Activated naive CD4-positive, alpha-beta T cell treated with anti-CD3 and anti-CD28 coated beads for 36 hours (primary cell): ENCODE data around the gene GOLT1B. TPM values are rescaled to one million over a fixed set of nuclear protein-coding genes. Genes with fewer than 3 reads are reported as not detected.
"Not testable (repeated sequence)": the region's sequence is repeated elsewhere in the genome, so short reads cannot be mapped to it uniquely, and the experiment has no call there.

ENCODE experiments used
- CTCF ChIA-PET: fragments of 350-600 bp; sonication (Branson Sonifier 250); formaldehyde crosslinking; loops from one replicate; lab custom pipeline; 2021; ENCODE audit warnings: antibody characterized with exemption; lab: Charles Lee
- DNase-seq: peaks from one replicate; pipeline ENCODE4 v3.0.0-alpha.2; 2020
- H3K27ac Mint-ChIP-seq: one replicate; pipeline ENCODE4 v1.8.0; 2021; ENCODE audit warnings: mild to moderate bottlenecking, mixed read lengths
- H3K27me3 Mint-ChIP-seq: one replicate; pipeline ENCODE4 v1.8.0; 2021; ENCODE audit warnings: low read depth, mixed read lengths
- H3K36me3 Mint-ChIP-seq: one replicate; pipeline ENCODE4 v1.8.0; 2021; ENCODE audit warnings: low read depth, mixed read lengths
- H3K4me1 Mint-ChIP-seq: one replicate; pipeline ENCODE4 v1.8.0; 2021; ENCODE audit warnings: low read depth, mixed read lengths
- H3K4me3 Mint-ChIP-seq: one replicate; pipeline ENCODE4 v1.8.0; 2021; ENCODE audit warnings: mild to moderate bottlenecking, moderate library complexity, mixed read lengths
- H3K9me3 Mint-ChIP-seq: one replicate; pipeline ENCODE4 v1.8.0; 2021; ENCODE audit warnings: mixed read lengths
- intact Hi-C: fragments of 100-400 bp; cut with micrococcal nuclease; formaldehyde crosslinking; loops from one replicate; pipeline ENCODE4 v1.15.1; 2023
- total RNA-seq, 2 experiments: library from RNA; stranded (reverse); gene quantifications; one replicate each; pipeline ENCODE4 v1.2.3, GENCODE V29; 2021

GOLT1B gene
- total RNA-seq, result 10 to 100 TPM; 36.2 to 36.8 TPM

GRCh38 chr12:21501258-21502163 lies at the start of gene GOLT1B, which contains the start of gene RECQL:
Gene GOLT1B, plus strand, starts transcription at chr12:21501789. Its CDS starts 135 bp downstream, at chr12:21501924.
Gene RECQL, minus strand, starts transcription at chr12:21501635. Its CDS starts 2,065 bp downstream, at chr12:21499570.
- peak; percentile 95 for DNase-seq
- H3K36me3 Mint-ChIP-seq, result peaks cover 22% of the 10 kb centered on the region
- no peak within 1 kb of the TSS for H3K4me3 Mint-ChIP-seq
- no peaks in the 10 kb centered on the region for H3K9me3 Mint-ChIP-seq
- H3K27ac Mint-ChIP-seq, result no peak within 1 kb of the TSS
- peaks cover 44% of the 10 kb centered on the region for H3K4me1 Mint-ChIP-seq
- CTCF ChIA-PET, result interaction anchor here (0.6 to 2.3 kb wide), 3 partner anchors 57 to 179 kb away, joined by 3 to 9 read pairs (median 4); no protein-coding TSS in a partner anchor
- intact Hi-C loops, result loop anchor here (1.0 to 10.0 kb wide), 11 partner anchors 8 to 1123 kb away; partner anchors contain the start of genes CMAS, ETNK1, LDHB and PYROXD1
- H3K27me3 Mint-ChIP-seq, result no peaks in the 10 kb centered on the region

- Mint-ChIP-seq H3K36me3 (peaks cover 34% of the 10 kb centered on the region), H3K27ac (peak overlapping the region; percentile 24), H3K9me3 (no peaks in the 10 kb centered on the region), H3K4me3 (no peak overlapping the region), H3K27me3 (no peaks in the 10 kb centered on the region), H3K4me1 (peaks cover 44% of the 10 kb centered on the region)
- intact Hi-C loops, result loop anchor here (5.0 kb wide), 2 partner anchors 141 to 156 kb away; no protein-coding TSS in a partner anchor
- DNase-seq, result no peak
- CTCF ChIA-PET, result no interaction called here
Measured at GRCh38 chr12:21453312-21453852, 48.2 kb upstream of the GOLT1B start.

GRCh38 chr12:21456291-21456780 lies 45.3 kb upstream of the GOLT1B start:
- peak overlapping the region; percentile 88 for H3K27ac Mint-ChIP-seq
- no peaks in the 10 kb centered on the region for H3K27me3 Mint-ChIP-seq
- peaks cover 43% of the 10 kb centered on the region for H3K4me1 Mint-ChIP-seq
- CTCF ChIA-PET, result no interaction called here
- peaks cover 37% of the 10 kb centered on the region for H3K36me3 Mint-ChIP-seq
- DNase-seq, result peak; percentile 55
- H3K9me3 Mint-ChIP-seq, result no peaks in the 10 kb centered on the region
- intact Hi-C loops, result loop anchor here (1.0 kb wide), 7 partner anchors 19 to 223 kb away; partner anchors contain the start of genes GOLT1B, LDHB, PYROXD1 and RECQL
- peak overlapping the region; percentile 38 for H3K4me3 Mint-ChIP-seq

GRCh38 chr12:21459474-21459873 lies 42.1 kb upstream of the GOLT1B start:
- Mint-ChIP-seq H3K4me1 (peaks cover 33% of the 10 kb centered on the region), H3K4me3 (no peak overlapping the region), H3K27me3 (no peaks in the 10 kb centered on the region), H3K36me3 (peaks cover 40% of the 10 kb centered on the region), H3K9me3 (peaks cover 3% of the 10 kb centered on the region), H3K27ac (no peak overlapping the region)
- CTCF ChIA-PET, result no interaction called here
- intact Hi-C loops, result no loop called here
- DNase-seq, result no peak

- DNase-seq, H3K9me3 Mint-ChIP-seq, CTCF ChIA-PET, H3K4me1 Mint-ChIP-seq, H3K4me3 Mint-ChIP-seq, intact Hi-C loops, H3K27me3 Mint-ChIP-seq: not testable (repeated sequence)
- H3K36me3 Mint-ChIP-seq, result peaks cover 39% of the 10 kb centered on the region
- H3K27ac Mint-ChIP-seq, result peak overlapping the region; percentile 54
Measured at GRCh38 chr12:21467334-21467733, 34.3 kb upstream of the GOLT1B start.

GRCh38 chr12:21471294-21471693 lies 30.3 kb upstream of the GOLT1B start:
- H3K4me1 Mint-ChIP-seq, result peaks cover 14% of the 10 kb centered on the region
- intact Hi-C loops, result no loop called here
- CTCF ChIA-PET, result no interaction called here
- H3K27ac Mint-ChIP-seq, result no peak overlapping the region
- no peak for DNase-seq
- no peaks in the 10 kb centered on the region for H3K27me3 Mint-ChIP-seq
- H3K9me3 Mint-ChIP-seq, result no peaks in the 10 kb centered on the region
- H3K36me3 Mint-ChIP-seq, result peaks cover 37% of the 10 kb centered on the region
- no peak overlapping the region for H3K4me3 Mint-ChIP-seq

GRCh38 chr12:21472197-21472823 lies 29.3 kb upstream of the GOLT1B start:
- intact Hi-C loops, result no loop called here
- Mint-ChIP-seq H3K4me3 (no peak overlapping the region), H3K4me1 (peaks cover 19% of the 10 kb centered on the region), H3K27ac (no peak overlapping the region), H3K27me3 (no peaks in the 10 kb centered on the region), H3K9me3 (no peaks in the 10 kb centered on the region), H3K36me3 (peaks cover 38% of the 10 kb centered on the region)
- DNase-seq, result no peak
- CTCF ChIA-PET, result no interaction called here

- intact Hi-C loops, result no loop called here
- no peak overlapping the region for H3K4me3 Mint-ChIP-seq
- no peaks in the 10 kb centered on the region for H3K27me3 Mint-ChIP-seq
- CTCF ChIA-PET, result no interaction called here
- no peak for DNase-seq
- H3K4me1 Mint-ChIP-seq, result peaks cover 19% of the 10 kb centered on the region
- H3K27ac Mint-ChIP-seq, result no peak overlapping the region
- H3K9me3 Mint-ChIP-seq, result no peaks in the 10 kb centered on the region
- peaks cover 29% of the 10 kb centered on the region for H3K36me3 Mint-ChIP-seq
Measured at GRCh38 chr12:21475552-21475951, 26.0 kb upstream of the GOLT1B start.

GRCh38 chr12:21476949-21477348 lies 24.6 kb upstream of the GOLT1B start:
- intact Hi-C loops, result loop anchor here (1.0 to 2.0 kb wide), 4 partner anchors 21 to 62 kb away; partner anchors contain the start of genes GOLT1B and RECQL
- CTCF ChIA-PET, result no interaction called here
- H3K27me3 Mint-ChIP-seq, result no peaks in the 10 kb centered on the region
- H3K4me3 Mint-ChIP-seq, result no peak overlapping the region
- no peak for DNase-seq
- peaks cover 16% of the 10 kb centered on the region for H3K4me1 Mint-ChIP-seq
- H3K36me3 Mint-ChIP-seq, result peaks cover 28% of the 10 kb centered on the region
- H3K27ac Mint-ChIP-seq, result peak overlapping the region; percentile 50
- H3K9me3 Mint-ChIP-seq, result no peaks in the 10 kb centered on the region

GRCh38 chr12:21478756-21479455 lies 22.7 kb upstream of the GOLT1B start:
- Mint-ChIP-seq H3K4me1 (peaks cover 16% of the 10 kb centered on the region), H3K27me3 (no peaks in the 10 kb centered on the region), H3K36me3 (peaks cover 21% of the 10 kb centered on the region), H3K27ac (no peak overlapping the region), H3K9me3 (no peaks in the 10 kb centered on the region), H3K4me3 (no peak overlapping the region)
- CTCF ChIA-PET, result interaction anchor here (0.7 to 1.1 kb wide), 2 partner anchors 35 to 137 kb away, joined by 3 to 5 read pairs; no protein-coding TSS in a partner anchor
- DNase-seq, result no peak
- intact Hi-C loops, result no loop called here

GRCh38 chr12:21483531-21483930 lies 18.1 kb upstream of the GOLT1B start:
- CTCF ChIA-PET, result interaction anchor here (0.6 to 0.9 kb wide), 2 partner anchors 8 to 171 kb away, joined by 3 to 4 read pairs; no protein-coding TSS in a partner anchor
- peaks cover 13% of the 10 kb centered on the region for H3K36me3 Mint-ChIP-seq
- no peaks in the 10 kb centered on the region for H3K9me3 Mint-ChIP-seq
- H3K4me1 Mint-ChIP-seq, result no peaks in the 10 kb centered on the region
- intact Hi-C loops, result no loop called here
- H3K27me3 Mint-ChIP-seq, result no peaks in the 10 kb centered on the region
- DNase-seq, result no peak
- H3K4me3 Mint-ChIP-seq, result no peak overlapping the region
- H3K27ac Mint-ChIP-seq, result no peak overlapping the region
